H9 (cell line): ENCODE data around the gene SBK1. TPM values are rescaled to one million over a fixed set of nuclear protein-coding genes. Genes with fewer than 3 reads are reported as not detected.

Experiments used
- DNase-seq: peaks from one replicate; pipeline ENCODE4 v3.0.0-alpha.2; 2017
- H2AFZ ChIP-seq: one replicate; pipeline ENCODE4 v1.6.1; 2013; ENCODE audit warnings: mild to moderate bottlenecking, low read length, control low read depth, moderate library complexity
- H2AK5ac ChIP-seq: 2 replicates; pipeline ENCODE4 v1.6.1; 2013; ENCODE audit warnings: low read length, control low read depth, mixed read lengths; ENCODE audit not compliant: insufficient read length
- H2BK120ac ChIP-seq: one replicate; pipeline ENCODE4 v1.6.1; 2013; ENCODE audit warnings: low read depth, mild to moderate bottlenecking, low read length, control low read depth, inconsistent platforms; ENCODE audit not compliant: poor library complexity, severe bottlenecking
- H2BK12ac ChIP-seq: 2 replicates; pipeline ENCODE4 v1.6.1; 2013; ENCODE audit warnings: low read length, control low read depth, mixed read lengths, low read depth; ENCODE audit not compliant: insufficient read length
- H2BK15ac ChIP-seq: 2 replicates; pipeline ENCODE4 v1.6.1; 2013; ENCODE audit warnings: low read depth, low read length, control low read depth
- H2BK20ac ChIP-seq: one replicate; pipeline ENCODE4 v1.6.1; 2013; ENCODE audit warnings: low read depth, mild to moderate bottlenecking, low read length, control low read depth, inconsistent platforms; ENCODE audit not compliant: poor library complexity, severe bottlenecking
- H2BK5ac ChIP-seq: 2 replicates; pipeline ENCODE4 v1.6.1; 2013; ENCODE audit warnings: low read length, control low read depth, mixed read lengths; ENCODE audit not compliant: insufficient read length
- H3K14ac ChIP-seq: 2 replicates; pipeline ENCODE4 v1.6.1; 2013; ENCODE audit warnings: low read length, control low read depth; ENCODE audit not compliant: insufficient read depth
- H3K18ac ChIP-seq: 2 replicates; pipeline ENCODE4 v1.6.1; 2013; ENCODE audit warnings: low read depth, mild to moderate bottlenecking, mixed read lengths, low read length, control low read depth; ENCODE audit not compliant: insufficient read length
- H3K23ac ChIP-seq: 2 replicates; pipeline ENCODE4 v1.6.1; 2013; ENCODE audit warnings: low read length, control low read depth, mixed read lengths, low read depth; ENCODE audit not compliant: insufficient read length
- H3K23me2 ChIP-seq: 2 replicates; pipeline ENCODE4 v1.6.1; 2013; ENCODE audit warnings: low read depth, mild to moderate bottlenecking, mixed read lengths, low read length, control low read depth; ENCODE audit not compliant: insufficient read length, poor library complexity, severe bottlenecking
- H3K27ac ChIP-seq: 2 replicates; pipeline ENCODE4 v1.5.1; 2013; ENCODE audit warnings: low read length, control low read depth, mixed read lengths, low read depth; ENCODE audit not compliant: insufficient read length
- H3K27me3 ChIP-seq: 2 replicates; pipeline ENCODE4 v1.6.1; 2013; ENCODE audit warnings: low read length, control low read depth, inconsistent platforms; ENCODE audit not compliant: insufficient read depth
- H3K4ac ChIP-seq: 2 replicates; pipeline ENCODE4 v1.6.1; 2013; ENCODE audit warnings: low read depth, mild to moderate bottlenecking, control low read depth, inconsistent platforms, low read length, moderate library complexity
- H3K4me1 ChIP-seq: 2 replicates; pipeline ENCODE4 v1.6.1; 2013; ENCODE audit warnings: low read length, control low read depth, inconsistent platforms; ENCODE audit not compliant: insufficient read depth
- H3K4me2 ChIP-seq: 2 replicates; pipeline ENCODE4 v1.6.1; 2013; ENCODE audit warnings: low read length, control low read depth, mixed read lengths; ENCODE audit not compliant: insufficient read length, insufficient read depth
- H3K56ac ChIP-seq: 2 replicates; pipeline ENCODE4 v1.6.1; 2013; ENCODE audit warnings: low read depth, mild to moderate bottlenecking, mixed read lengths, low read length, control low read depth; ENCODE audit not compliant: insufficient read length
- H3K79me1 ChIP-seq: 2 replicates; pipeline ENCODE4 v1.6.1; 2013; ENCODE audit warnings: low read depth, mild to moderate bottlenecking, moderate library complexity, low read length, control low read depth, inconsistent platforms; ENCODE audit not compliant: insufficient read depth, poor library complexity, severe bottlenecking
- H3K79me2 ChIP-seq: 2 replicates; pipeline ENCODE4 v1.6.1; 2013; ENCODE audit warnings: low read length, control low read depth, inconsistent platforms; ENCODE audit not compliant: insufficient read depth
- H3K9ac ChIP-seq: 2 replicates; pipeline ENCODE4 v1.6.1; 2013; ENCODE audit warnings: low read length, control low read depth, mixed read lengths; ENCODE audit not compliant: insufficient read length; ENCODE audit errors: extremely low read depth
- H3K9me3 ChIP-seq: one replicate; pipeline ENCODE4 v1.6.1; 2013; ENCODE audit warnings: low read depth, low read length, inconsistent platforms; ENCODE audit not compliant: control insufficient read depth
- H3T11ph ChIP-seq: one replicate; pipeline ENCODE4 v1.6.1; 2013; ENCODE audit warnings: mild to moderate bottlenecking, low read length, control low read depth, inconsistent platforms
- H4K20me1 ChIP-seq: one replicate; pipeline ENCODE4 v1.6.1; 2013; ENCODE audit not compliant: control insufficient read depth, insufficient read length, insufficient read depth
- H4K5ac ChIP-seq: 2 replicates; pipeline ENCODE4 v1.6.1; 2013; ENCODE audit warnings: low read depth, mild to moderate bottlenecking, mixed read lengths, low read length, control low read depth; ENCODE audit not compliant: insufficient read length
- H4K8ac ChIP-seq: replicated peaks from 2 replicates; pipeline ENCODE4 v1.6.1; 2013; ENCODE audit warnings: low read length, control low read depth, mixed read lengths, low read depth; ENCODE audit not compliant: insufficient read length
- H4K91ac ChIP-seq: 2 replicates; pipeline ENCODE4 v1.6.1; 2013; ENCODE audit warnings: low read depth, mild to moderate bottlenecking, moderate library complexity, mixed read lengths, low read length, control low read depth; ENCODE audit not compliant: insufficient read length
- H3K27ac Mint-ChIP-seq, 3 experiments: 2 replicates in 2 of 3; 3 replicates in 1 of 3; pipeline ENCODE4 v1.8.0; 2020 to 2021; ENCODE audit warnings: mixed read lengths in 3 of 3, mild to moderate bottlenecking in 1 of 3, moderate library complexity in 1 of 3
- H3K27me3 Mint-ChIP-seq: 2 replicates; pipeline ENCODE4 v1.8.0; 2021; ENCODE audit warnings: low read depth, mild to moderate bottlenecking, moderate library complexity, mixed read lengths
- H3K36me3 Mint-ChIP-seq, 3 experiments: 2 replicates in 2 of 3; 3 replicates in 1 of 3; pipeline ENCODE4 v1.8.0; 2020 to 2021; ENCODE audit warnings: low read depth in 3 of 3, mixed read lengths in 3 of 3; ENCODE audit not compliant: insufficient read depth in 1 of 3
- H3K4me1 Mint-ChIP-seq, 2 experiments: 2 replicates each; pipeline ENCODE4 v1.8.0; 2020; ENCODE audit warnings: mixed read lengths in 2 of 2
- H3K4me3 Mint-ChIP-seq, 2 experiments: 2 replicates in 1 of 2; 3 replicates in 1 of 2; pipeline ENCODE4 v1.8.0; 2020 to 2021; ENCODE audit warnings: mild to moderate bottlenecking in 2 of 2, mixed read lengths in 2 of 2, moderate library complexity in 1 of 2
- H3K9me3 Mint-ChIP-seq, 2 experiments: 2 replicates in 1 of 2; 3 replicates in 1 of 2; pipeline ENCODE4 v1.8.0; 2020; ENCODE audit warnings: mild to moderate bottlenecking in 2 of 2, mixed read lengths in 2 of 2, moderate library complexity in 1 of 2
- CTCF ChIP-seq: fragments of 200-600 bp; sonication (generic); conservative IDR thresholded peaks from 3 replicates; pipeline ENCODE4 v1.8.0; 2021; ENCODE audit warnings: antibody characterized with exemption, mild to moderate bottlenecking
- WGBS: extraction: QIAGEN DNeasy Blood & Tissue Kit; methylation state at CpG from one replicate; pipeline ENCODE4 v1.1.7; 2013; ENCODE audit warnings: missing lambda C conversion rate, low lambda C conversion rate, mixed read lengths; ENCODE audit not compliant: insufficient read length; ENCODE audit errors: extremely low coverage; 5-methylcytosine and 5-hydroxymethylcytosine counted together
- total RNA-seq: library from RNA; stranded (reverse); gene quantifications from 2 replicates; pipeline ENCODE4 v1.2.1, GENCODE V29; 2021

Gene SBK1
- total RNA-seq, 1 experiment from 2014 or later: 65.5 TPM

- no peaks in the 10 kb centered on the region for H3K79me1 ChIP-seq
- H2BK15ac ChIP-seq: no peak overlapping the region
- Mint-ChIP-seq H3K36me3 (no peaks in the 10 kb centered on the region), H3K27ac (peak overlapping the region in 2 of 3 experiments; percentile 65 to 87; a peak in 3 of 7 replicates), H3K9me3 (no peaks in the 10 kb centered on the region), H3K4me1 (peaks cover 28 to 60% of the 10 kb centered on the region in 2 experiments), H3K4me3 (peak overlapping the region in 1 of 2 experiments; percentile 77; a peak in 3 of 5 replicates), H3K27me3 (peaks cover 3% of the 10 kb centered on the region)
- H3K23ac ChIP-seq: no peak overlapping the region
- H4K20me1 ChIP-seq: no peaks in the 10 kb centered on the region
- no peak overlapping the region for H2BK20ac ChIP-seq
- no peak overlapping the region for H3T11ph ChIP-seq
- no peak overlapping the region for H3K27ac ChIP-seq
- H3K4me2 ChIP-seq: no peak overlapping the region
- H3K27me3 ChIP-seq: no peaks in the 10 kb centered on the region
- DNase-seq: no peak
- H4K5ac ChIP-seq: no peak overlapping the region
- no peak overlapping the region for H3K56ac ChIP-seq
- no peak overlapping the region for H3K4ac ChIP-seq
- H3K18ac ChIP-seq: no peak overlapping the region
- no CpG with 5 or more reads among the region's 1 CpG for WGBS
- H3K9ac ChIP-seq: no peak overlapping the region
- no peaks in the 10 kb centered on the region for H3K23me2 ChIP-seq
- H3K79me2 ChIP-seq: no peaks in the 10 kb centered on the region
- peaks cover 4% of the 10 kb centered on the region; the same call in 1 of the 2 replicates for H3K4me1 ChIP-seq
- no peak overlapping the region for H2BK5ac ChIP-seq
- H2BK120ac ChIP-seq: no peak overlapping the region
- no peak overlapping the region for H4K8ac ChIP-seq
- TF ChIP-seq CTCF: no peak
- H4K91ac ChIP-seq: no peak overlapping the region
- no peak overlapping the region for H2AK5ac ChIP-seq
- H3K14ac ChIP-seq: no peak overlapping the region
- no peaks in the 10 kb centered on the region for H3K9me3 ChIP-seq
- no peak overlapping the region for H2BK12ac ChIP-seq
- no peak overlapping the region for H2AFZ ChIP-seq
These were observed 32.1 kb upstream of the SBK1 start for GRCh38 chr16:28260193-28260592.
